HepG2 (cell line): Measurements from ENCODE around the gene NUDT15. TPM values are rescaled to one million over a fixed set of nuclear protein-coding genes. Genes with fewer than 3 reads are reported as not detected.

Experiments
- ATF1 ChIP-seq: IDR thresholded peaks from 2 replicates; pipeline ENCODE4 v1.6.1; 2016; ENCODE audit warnings: mild to moderate bottlenecking, control low read depth
- CBX5 ChIP-seq: sonication (generic); formaldehyde crosslinking; IDR thresholded peaks from 2 replicates; pipeline ENCODE4 v1.4.0; 2020; ENCODE audit warnings: missing genetic modification reagents, borderline replicate concordance
- GRHL1 ChIP-seq: sonication (generic); formaldehyde crosslinking; conservative IDR thresholded peaks from 2 replicates; pipeline ENCODE4 v1.8.0; 2022; ENCODE audit warnings: missing genetic modification reagents
- HDAC2 ChIP-seq: sonication (generic); formaldehyde crosslinking; IDR thresholded peaks from 2 replicates; pipeline ENCODE4 v1.4.0; 2020; ENCODE audit warnings: missing genetic modification reagents
- POLR2AphosphoS2 ChIP-seq: IDR thresholded peaks from 2 replicates; pipeline ENCODE4 v1.6.1; 2011; ENCODE audit warnings: low read depth, low read length, improper control_type of control experiment
- WIZ ChIP-seq: sonication (generic); formaldehyde crosslinking; IDR thresholded peaks from 2 replicates; pipeline ENCODE4 v1.5.1; 2020; ENCODE audit warnings: mild to moderate bottlenecking, missing genetic modification reagents
- ZBTB42 ChIP-seq: sonication (generic); formaldehyde crosslinking; IDR thresholded peaks from 2 replicates; pipeline ENCODE4 v1.5.0; 2020; ENCODE audit warnings: mild to moderate bottlenecking, missing genetic modification reagents
- ZFP82 ChIP-seq: sonication (generic); formaldehyde crosslinking; IDR thresholded peaks from 2 replicates; pipeline ENCODE4 v1.5.1; 2020; ENCODE audit warnings: mild to moderate bottlenecking, missing genetic modification reagents, borderline replicate concordance
- ZNF317 ChIP-seq: sonication (generic); formaldehyde crosslinking; IDR thresholded peaks from 2 replicates; pipeline ENCODE4 v1.5.0; 2020; ENCODE audit warnings: mild to moderate bottlenecking, missing genetic modification reagents
- ZNF343 ChIP-seq: sonication (generic); formaldehyde crosslinking; IDR thresholded peaks from 2 replicates; pipeline ENCODE4 v1.4.0; 2020; ENCODE audit warnings: mild to moderate bottlenecking, missing genetic modification reagents
- ZNF552 ChIP-seq: sonication (generic); formaldehyde crosslinking; IDR thresholded peaks from 2 replicates; pipeline ENCODE4 v1.9.0; 2022; ENCODE audit warnings: missing genetic modification reagents, mild to moderate bottlenecking, borderline replicate concordance
- ZNF709 ChIP-seq: sonication (generic); formaldehyde crosslinking; IDR thresholded peaks from 2 replicates; pipeline ENCODE4 v1.5.0; 2020; ENCODE audit warnings: mild to moderate bottlenecking, missing genetic modification reagents
- ZNF747 ChIP-seq: sonication (generic); formaldehyde crosslinking; IDR thresholded peaks from 2 replicates; pipeline ENCODE4 v1.8.1; 2023; ENCODE audit warnings: missing genetic modification reagents, mild to moderate bottlenecking, borderline replicate concordance
- polyA plus RNA-seq, 8 experiments: library from polyadenylated mRNA; depleted of rRNA in 3 of 8; stranded (reverse) in 7 of 8; unstranded in 1 of 8; fragments of >200 nt; fragmentation: Illumina TruSeq in 4 of 8; extraction: Trizol in 4 of 8; gene quantifications; 2 replicates each; pipeline versions ENCODE4 v1.2.1 to v1.2.3, GENCODE V29; 2011 to 2016; ENCODE audit warnings: low read depth in 4 of 8, missing spikeins in 1 of 8, mixed read lengths in 1 of 8; ENCODE audit not compliant: insufficient read depth in 1 of 8
- total RNA-seq, 5 experiments: library from RNA; depleted of rRNA; stranded (reverse); fragments of >200 nt; fragmentation: Illumina TruSeq; extraction: Trizol; gene quantifications; 2 replicates each; pipeline ENCODE4 v1.2.3, GENCODE V29; 2016; ENCODE audit warnings: low read depth in 1 of 5
- TF ChIP-seq, protein P1 (sequence below): sonication (generic); formaldehyde crosslinking; IDR thresholded peaks from 2 replicates; pipeline ENCODE4 v1.5.1; 2020; ENCODE audit warnings: mild to moderate bottlenecking, missing genetic modification reagents
- TF ChIP-seq, protein P2 (sequence below): IDR thresholded peaks from 2 replicates; pipeline ENCODE4 v1.6.1; 2018; ENCODE audit warnings: missing genetic modification reagents, mild to moderate bottlenecking, missing compliant biosample characterization
- TF ChIP-seq, protein P3 (sequence below): sonication (generic); formaldehyde crosslinking; IDR thresholded peaks from 2 replicates; pipeline ENCODE4 v1.5.0; 2020; ENCODE audit warnings: mild to moderate bottlenecking, missing genetic modification reagents, borderline replicate concordance

The NUDT15 gene
- total and polyA plus RNA-seq, 2 of the 13 experiments (the other 11 are each of a cell fraction or from before 2014, with no cell fraction given) = 21.3 to 47.3 TPM

GRCh38 chr13:48037346-48038173 lies at the start of gene NUDT15 (continued):
- TF ChIP-seq ZBTB42 (CRISPR knock-in tag) = peak; percentile 94; the same call in 1 of the 2 replicates
- TF ChIP-seq HDAC2 (CRISPR knock-in tag) = peak; percentile 86
- TF ChIP-seq CBX5 = peak; percentile 63; the same call in 1 of the 2 replicates
- peak; percentile 55; the same call in 1 of the 2 replicates for TF ChIP-seq ZNF317 (CRISPR knock-in tag)
- peak; percentile 85; the same call in 1 of the 2 replicates for TF ChIP-seq ATF1 (CRISPR knock-in tag)
- 0 out of 2 replicates have a peak, but pooled peaks have one; percentile 56 for TF ChIP-seq POLR2AphosphoS2
- TF ChIP-seq, protein P1, sequence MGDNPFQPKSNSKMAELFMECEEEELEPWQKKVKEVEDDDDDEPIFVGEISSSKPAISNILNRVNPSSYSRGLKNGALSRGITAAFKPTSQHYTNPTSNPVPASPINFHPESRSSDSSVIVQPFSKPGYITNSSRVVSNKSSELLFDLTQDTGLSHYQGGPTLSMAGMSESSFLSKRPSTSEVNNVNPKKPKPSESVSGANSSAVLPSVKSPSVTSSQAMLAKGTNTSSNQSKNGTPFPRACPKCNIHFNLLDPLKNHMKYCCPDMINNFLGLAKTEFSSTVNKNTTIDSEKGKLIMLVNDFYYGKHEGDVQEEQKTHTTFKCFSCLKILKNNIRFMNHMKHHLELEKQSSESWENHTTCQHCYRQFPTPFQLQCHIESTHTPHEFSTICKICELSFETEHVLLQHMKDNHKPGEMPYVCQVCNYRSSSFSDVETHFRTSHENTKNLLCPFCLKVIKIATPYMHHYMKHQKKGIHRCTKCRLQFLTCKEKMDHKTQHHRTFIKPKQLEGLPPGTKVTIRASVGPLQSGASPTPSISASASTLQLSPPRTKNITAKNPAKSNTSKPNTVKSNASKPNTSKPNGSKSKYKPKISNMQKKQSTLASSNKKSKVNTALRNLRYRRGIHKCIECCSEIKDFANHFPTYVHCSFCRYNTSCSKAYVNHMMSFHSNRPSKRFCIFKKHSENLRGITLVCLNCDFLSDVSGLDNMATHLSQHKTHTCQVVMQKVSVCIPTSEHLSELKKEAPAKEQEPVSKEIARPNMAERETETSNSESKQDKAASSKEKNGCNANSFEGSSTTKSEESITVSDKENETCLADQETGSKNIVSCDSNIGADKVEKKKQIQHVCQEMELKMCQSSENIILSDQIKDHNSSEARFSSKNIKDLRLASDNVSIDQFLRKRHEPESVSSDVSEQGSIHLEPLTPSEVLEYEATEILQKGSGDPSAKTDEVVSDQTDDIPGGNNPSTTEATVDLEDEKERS (CRISPR knock-in tag) = no peak
- peak; percentile 95 for TF ChIP-seq ZNF747 (CRISPR knock-in tag)
- TF ChIP-seq ZFP82 (CRISPR knock-in tag) = peak; percentile 95
- TF ChIP-seq WIZ = no peak; the same call in 1 of the 2 replicates
- TF ChIP-seq ZNF552 (CRISPR knock-in tag) = no peak; the same call in 1 of the 2 replicates
- TF ChIP-seq GRHL1 = no peak
- TF ChIP-seq, protein P2, sequence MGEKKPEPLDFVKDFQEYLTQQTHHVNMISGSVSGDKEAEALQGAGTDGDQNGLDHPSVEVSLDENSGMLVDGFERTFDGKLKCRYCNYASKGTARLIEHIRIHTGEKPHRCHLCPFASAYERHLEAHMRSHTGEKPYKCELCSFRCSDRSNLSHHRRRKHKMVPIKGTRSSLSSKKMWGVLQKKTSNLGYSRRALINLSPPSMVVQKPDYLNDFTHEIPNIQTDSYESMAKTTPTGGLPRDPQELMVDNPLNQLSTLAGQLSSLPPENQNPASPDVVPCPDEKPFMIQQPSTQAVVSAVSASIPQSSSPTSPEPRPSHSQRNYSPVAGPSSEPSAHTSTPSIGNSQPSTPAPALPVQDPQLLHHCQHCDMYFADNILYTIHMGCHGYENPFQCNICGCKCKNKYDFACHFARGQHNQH (CRISPR knock-in tag) = peak; percentile 93
- TF ChIP-seq, protein P3, sequence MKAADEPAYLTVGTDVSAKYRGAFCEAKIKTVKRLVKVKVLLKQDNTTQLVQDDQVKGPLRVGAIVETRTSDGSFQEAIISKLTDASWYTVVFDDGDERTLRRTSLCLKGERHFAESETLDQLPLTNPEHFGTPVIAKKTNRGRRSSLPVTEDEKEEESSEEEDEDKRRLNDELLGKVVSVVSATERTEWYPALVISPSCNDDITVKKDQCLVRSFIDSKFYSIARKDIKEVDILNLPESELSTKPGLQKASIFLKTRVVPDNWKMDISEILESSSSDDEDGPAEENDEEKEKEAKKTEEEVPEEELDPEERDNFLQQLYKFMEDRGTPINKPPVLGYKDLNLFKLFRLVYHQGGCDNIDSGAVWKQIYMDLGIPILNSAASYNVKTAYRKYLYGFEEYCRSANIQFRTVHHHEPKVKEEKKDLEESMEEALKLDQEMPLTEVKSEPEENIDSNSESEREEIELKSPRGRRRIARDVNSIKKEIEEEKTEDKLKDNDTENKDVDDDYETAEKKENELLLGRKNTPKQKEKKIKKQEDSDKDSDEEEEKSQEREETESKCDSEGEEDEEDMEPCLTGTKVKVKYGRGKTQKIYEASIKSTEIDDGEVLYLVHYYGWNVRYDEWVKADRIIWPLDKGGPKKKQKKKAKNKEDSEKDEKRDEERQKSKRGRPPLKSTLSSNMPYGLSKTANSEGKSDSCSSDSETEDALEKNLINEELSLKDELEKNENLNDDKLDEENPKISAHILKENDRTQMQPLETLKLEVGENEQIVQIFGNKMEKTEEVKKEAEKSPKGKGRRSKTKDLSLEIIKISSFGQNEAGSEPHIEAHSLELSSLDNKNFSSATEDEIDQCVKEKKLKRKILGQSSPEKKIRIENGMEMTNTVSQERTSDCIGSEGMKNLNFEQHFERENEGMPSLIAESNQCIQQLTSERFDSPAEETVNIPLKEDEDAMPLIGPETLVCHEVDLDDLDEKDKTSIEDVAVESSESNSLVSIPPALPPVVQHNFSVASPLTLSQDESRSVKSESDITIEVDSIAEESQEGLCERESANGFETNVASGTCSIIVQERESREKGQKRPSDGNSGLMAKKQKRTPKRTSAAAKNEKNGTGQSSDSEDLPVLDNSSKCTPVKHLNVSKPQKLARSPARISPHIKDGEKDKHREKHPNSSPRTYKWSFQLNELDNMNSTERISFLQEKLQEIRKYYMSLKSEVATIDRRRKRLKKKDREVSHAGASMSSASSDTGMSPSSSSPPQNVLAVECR (CRISPR knock-in tag) = peak; percentile 100
- peak; percentile 98 for TF ChIP-seq ZNF343
- peak; percentile 65; the same call in 1 of the 2 replicates for TF ChIP-seq ZNF709
